ENCODE data around the gene STAT1.

GRCh38 chr2:190973262-190973661 is 40.7 kb downstream of the STAT1 start:
- TF ChIP-seq CTCF (IDR thresholded peaks at IDR 0.05): no peak
- no peak for TF ChIP-seq POLR2A (IDR thresholded peaks at IDR 0.05)
- no peak for TF ChIP-seq POLR2AphosphoS5 (IDR thresholded peaks at IDR 0.05)
- no peak for TF ChIP-seq EP300 (IDR thresholded peaks at IDR 0.05; ENCODE audit: low read depth)
